Natural killer cell (primary cell): ENCODE data around the gene ZCCHC14. TPM values are rescaled to one million over a fixed set of nuclear protein-coding genes. Genes with fewer than 3 reads are reported as not detected.

Experiments used
- ATAC-seq, 3 donors: fragments of 150-1000 bp in 2 of 3; fragments of 200-7000 bp in 1 of 3; cut with Tn5 transposase; 1 replicate in 1 of 3; 2 replicates in 2 of 3; pipeline ENCODE4 v1.10.0; 2021; ENCODE audit warnings: mild to moderate bottlenecking in 2 of 3, moderate library complexity in 2 of 3
- DNase-seq, 2 donors: peaks; one replicate each; pipeline versions ENCODE4 v3.0.0 to v3.0.0-alpha.2; 2013 to 2021; ENCODE audit warnings: mixed read lengths in 1 of 2
- H3K27ac ChIP-seq: one replicate; pipeline ENCODE4 v1.5.1; 2013; ENCODE audit warnings: mild to moderate bottlenecking, low read length
- H3K27me3 ChIP-seq: one replicate; pipeline ENCODE4 v1.6.1; 2013; ENCODE audit warnings: low read length; ENCODE audit not compliant: control insufficient read depth, insufficient read depth
- H3K36me3 ChIP-seq: one replicate; pipeline ENCODE4 v1.6.1; 2013; ENCODE audit warnings: low read length; ENCODE audit not compliant: control insufficient read depth, insufficient read depth
- H3K4me1 ChIP-seq: one replicate; pipeline ENCODE4 v1.6.1; 2013; ENCODE audit warnings: low read length; ENCODE audit not compliant: control insufficient read depth, insufficient read depth
- H3K4me3 ChIP-seq: one replicate; pipeline ENCODE4 v1.5.1; 2013; ENCODE audit warnings: low read length
- H3K9me3 ChIP-seq: one replicate; pipeline ENCODE4 v1.6.1; 2013; ENCODE audit warnings: low read length; ENCODE audit not compliant: control insufficient read depth, insufficient read depth
- H3K27ac Mint-ChIP-seq, 2 donors: one replicate each; pipeline ENCODE4 v1.8.0; 2022; ENCODE audit warnings: mild to moderate bottlenecking in 2 of 2, mixed read lengths in 2 of 2, moderate library complexity in 1 of 2
- H3K27me3 Mint-ChIP-seq, 2 donors: one replicate each; pipeline ENCODE4 v1.8.0; 2022; ENCODE audit warnings: low read depth in 2 of 2, mixed read lengths in 2 of 2
- H3K36me3 Mint-ChIP-seq: one replicate; pipeline ENCODE4 v1.8.0; 2022; ENCODE audit warnings: mixed read lengths
- H3K4me1 Mint-ChIP-seq, 2 donors: one replicate each; pipeline ENCODE4 v1.8.0; 2022; ENCODE audit warnings: mixed read lengths in 2 of 2
- H3K4me3 Mint-ChIP-seq: one replicate; pipeline ENCODE4 v1.8.0; 2022; ENCODE audit warnings: mild to moderate bottlenecking, moderate library complexity, mixed read lengths
- H3K9me3 Mint-ChIP-seq, 2 donors: one replicate each; pipeline ENCODE4 v1.8.0; 2022; ENCODE audit warnings: mixed read lengths in 2 of 2
- CTCF ChIP-seq: fragments of 200-600 bp; IDR thresholded peaks from one replicate; pipeline ENCODE4 v1.8.0; 2022; ENCODE audit warnings: antibody characterized with exemption
- WGBS: methylation state at CpG from one replicate; pipeline ENCODE4 v1.1.7; 2013; ENCODE audit warnings: missing lambda C conversion rate; ENCODE audit not compliant: insufficient coverage; 5-methylcytosine and 5-hydroxymethylcytosine counted together
- intact Hi-C: fragments of 100-400 bp; cut with micrococcal nuclease; formaldehyde crosslinking; loops from one replicate; pipeline ENCODE4 v1.14.2; 2022
- total RNA-seq, 4 donors: library from RNA; stranded (reverse); fragments of 120-200 nt in 1 of 4; gene quantifications; one replicate each; pipeline versions ENCODE4 v1.2.3 to v1.2.4, GENCODE V29; 2013 to 2022

ZCCHC14 gene
- total RNA-seq, 3 donors from 2014 or later (not counting 1 experiment from before 2014, with no cell fraction given) = 12.2 to 20.9 (median 19.2) TPM

- Mint-ChIP-seq H3K27ac (no peak overlapping the region), H3K27me3 (peaks cover 10 to 17% of the 10 kb centered on the region in 2 donors), H3K36me3 (peaks cover 8% of the 10 kb centered on the region), H3K4me3 (no peak overlapping the region), H3K9me3 (peaks cover 2 to 8% of the 10 kb centered on the region in 2 donors), H3K4me1 (no peaks in the 10 kb centered on the region)
- TF ChIP-seq CTCF = no peak
- DNase-seq (no peak), ATAC-seq (no peak)
- WGBS = 77% methylated on average over 3 of the region's 3 CpGs
- intact Hi-C loops = no loop called here
- Histone ChIP-seq H3K9me3 (peaks cover 3% of the 10 kb centered on the region), H3K4me1 (no peaks in the 10 kb centered on the region), H3K27ac (no peak overlapping the region), H3K27me3 (no peaks in the 10 kb centered on the region), H3K4me3 (no peak overlapping the region), H3K36me3 (no peaks in the 10 kb centered on the region)
These were observed 38.6 kb upstream of the ZCCHC14 start for GRCh38 chr16:87531418-87531817.

GRCh38 chr16:87528690-87529579 is 36.1 kb upstream of the ZCCHC14 start:
- Histone ChIP-seq H3K4me1 (no peaks in the 10 kb centered on the region), H3K4me3 (no peak overlapping the region), H3K27me3 (no peaks in the 10 kb centered on the region), H3K36me3 (no peaks in the 10 kb centered on the region), H3K27ac (no peak overlapping the region), H3K9me3 (peaks cover 3% of the 10 kb centered on the region)
- ATAC-seq = no peak
- intact Hi-C loops = no loop called here
- WGBS = 85% methylated on average over 10 of the region's 10 CpGs
- Mint-ChIP-seq H3K36me3 (peaks cover 8% of the 10 kb centered on the region), H3K27ac (no peak overlapping the region), H3K9me3 (peaks cover 2 to 8% of the 10 kb centered on the region in 2 donors), H3K27me3 (peaks cover 15 to 24% of the 10 kb centered on the region in 2 donors), H3K4me1 (no peaks in the 10 kb centered on the region), H3K4me3 (no peak overlapping the region)
- no peak for TF ChIP-seq CTCF
- no peak for DNase-seq

GRCh38 chr16:87527055-87527724 is 34.4 kb upstream of the ZCCHC14 start:
- intact Hi-C loops = no loop called here
- no peaks in the 10 kb centered on the region for H3K36me3 ChIP-seq
- no peak overlapping the region for H3K27ac ChIP-seq
- H3K27me3 Mint-ChIP-seq = peaks cover 15 to 17% of the 10 kb centered on the region in 2 donors
- H3K4me1 ChIP-seq = no peaks in the 10 kb centered on the region
- no peak overlapping the region for H3K4me3 Mint-ChIP-seq
- H3K4me1 Mint-ChIP-seq = no peaks in the 10 kb centered on the region
- H3K27me3 ChIP-seq = no peaks in the 10 kb centered on the region
- DNase-seq = no peak
- H3K27ac Mint-ChIP-seq = no peak overlapping the region
- H3K36me3 Mint-ChIP-seq = peaks cover 8% of the 10 kb centered on the region
- H3K9me3 ChIP-seq = no peaks in the 10 kb centered on the region
- no peak for TF ChIP-seq CTCF
- H3K9me3 Mint-ChIP-seq = peaks cover 0 to 8% of the 10 kb centered on the region in 2 donors
- H3K4me3 ChIP-seq = no peak overlapping the region
- WGBS = 80% methylated on average over 11 of the region's 11 CpGs
- ATAC-seq = no peak
